Keratinocyte (primary cell): ENCODE measurements around the gene MED12. TPM values are rescaled to one million over a fixed set of nuclear protein-coding genes. Genes with fewer than 3 reads are reported as not detected.

Experiments
- DNase-seq: peaks from one replicate; pipeline ENCODE4 v3.0.0-alpha.2; 2011; ENCODE audit warnings: low read depth, missing footprints, low spot score
- FAIRE-seq: peaks from 2 replicates; lab custom pipeline; 2011; peaks lifted over from hg19 to GRCh38; lab: Jason Lieb, UNC
- H2AFZ ChIP-seq: 2 replicates; pipeline ENCODE4 v1.6.0; 2012; ENCODE audit warnings: low read length, control low read depth, inconsistent platforms; ENCODE audit not compliant: control insufficient read depth
- H3K27ac ChIP-seq: 2 replicates; pipeline ENCODE4 v1.5.1; 2011; ENCODE audit warnings: low read length; ENCODE audit not compliant: control insufficient read depth, insufficient read depth
- H3K27me3 ChIP-seq: 3 replicates; pipeline ENCODE4 v1.6.0; 2011; ENCODE audit warnings: low read length; ENCODE audit not compliant: control insufficient read depth, insufficient read depth; ENCODE audit errors: extremely low read depth
- H3K36me3 ChIP-seq, 2 experiments: 2 replicates in 1 of 2; 3 replicates in 1 of 2; pipeline ENCODE4 v1.5.1; 2011; ENCODE audit warnings: low read length in 2 of 2, mild to moderate bottlenecking in 1 of 2; ENCODE audit not compliant: control insufficient read depth in 2 of 2, insufficient read depth in 2 of 2; ENCODE audit errors: extremely low read depth in 1 of 2
- H3K4me1 ChIP-seq: 3 replicates; pipeline ENCODE4 v1.5.1; 2011; ENCODE audit warnings: low read length; ENCODE audit not compliant: control insufficient read depth, insufficient read depth; ENCODE audit errors: extremely low read depth
- H3K4me2 ChIP-seq: 3 replicates; pipeline ENCODE4 v1.6.0; 2011; ENCODE audit warnings: low read depth, low read length; ENCODE audit not compliant: control insufficient read depth, insufficient read depth; ENCODE audit errors: extremely low read depth
- H3K4me3 ChIP-seq, 3 experiments: fragments of 200-600 bp in 1 of 3; sonication (generic) in 1 of 3; 2 replicates in 2 of 3; 3 replicates in 1 of 3; pipeline ENCODE4 v1.5.1; 2011 to 2016; ENCODE audit warnings: low read length in 3 of 3, mild to moderate bottlenecking in 3 of 3, control low read depth in 2 of 3, inconsistent platforms in 1 of 3, low read depth in 1 of 3, mixed read lengths in 1 of 3, mixed run types in 1 of 3, moderate library complexity in 1 of 3; ENCODE audit not compliant: control insufficient read depth in 2 of 3, insufficient read depth in 2 of 3; ENCODE audit errors: extremely low read depth in 1 of 3
- H3K79me2 ChIP-seq: 2 replicates; pipeline ENCODE4 v1.6.0; 2012; ENCODE audit warnings: low read length; ENCODE audit not compliant: control insufficient read depth, insufficient read depth
- H3K9ac ChIP-seq: 3 replicates; pipeline ENCODE4 v1.6.0; 2011; ENCODE audit warnings: low read length; ENCODE audit not compliant: control insufficient read depth, insufficient read depth; ENCODE audit errors: extremely low read depth
- H3K9me1 ChIP-seq: 3 replicates; pipeline ENCODE4 v1.6.0; 2011; ENCODE audit warnings: low read length; ENCODE audit not compliant: control insufficient read depth, insufficient read depth; ENCODE audit errors: extremely low read depth
- H3K9me3 ChIP-seq: 2 replicates; pipeline ENCODE4 v1.5.1; 2012; ENCODE audit warnings: low read depth, low read length; ENCODE audit not compliant: control insufficient read depth
- H4K20me1 ChIP-seq: 3 replicates; pipeline ENCODE4 v1.6.0; 2011; ENCODE audit warnings: low read length; ENCODE audit not compliant: control insufficient read depth, insufficient read depth; ENCODE audit errors: extremely low read depth
- EZH2 ChIP-seq: IDR thresholded peaks from one replicate; pipeline ENCODE4 v1.6.1; 2012; ENCODE audit warnings: inconsistent platforms, mild to moderate bottlenecking, low read length, moderate library complexity
- dilution Hi-C: fragments of 300-500 bp; cut with MboI; formaldehyde crosslinking; loops from one replicate; pipeline ENCODE4 v1.7.0; 2020; ENCODE audit warnings: low sequenced_read_pairs; ENCODE audit not compliant: extremely low pct_ligation_motif_present
- polyA plus RNA-seq, 5 experiments: library from polyadenylated mRNA; depleted of rRNA in 3 of 5; stranded (reverse) in 3 of 5; stranded (forward) in 1 of 5; unstranded in 1 of 5; fragments of >200 nt; gene quantifications; 1 replicate in 1 of 5; 2 replicates in 3 of 5; 3 replicates in 1 of 5; pipeline versions ENCODE4 v1.2.1 to v1.2.3, GENCODE V29; 2011 to 2012; ENCODE audit warnings: missing spikeins in 2 of 5, low read depth in 1 of 5, low replicate concordance in 1 of 5
- TF ChIP-seq, protein P1 (sequence below), 3 experiments: IDR thresholded peaks in 1 of 3; conservative IDR thresholded peaks in 1 of 3; optimal IDR thresholded peaks in 1 of 3; 2 replicates in 2 of 3; 3 replicates in 1 of 3; pipeline versions ENCODE3 to v1.5.1; 2011; ENCODE audit warnings: low read length in 3 of 3, mild to moderate bottlenecking in 3 of 3, moderate library complexity in 2 of 3, control low read depth in 1 of 3, inconsistent platforms in 1 of 3; ENCODE audit not compliant: insufficient read depth in 2 of 3; ENCODE audit errors: extremely low read depth in 1 of 3

MED12 gene
- polyA plus RNA-seq, 1 donor (not counting 4 experiments of a cell fraction or from before 2014, with no cell fraction given): 4.2 TPM

DNA sequence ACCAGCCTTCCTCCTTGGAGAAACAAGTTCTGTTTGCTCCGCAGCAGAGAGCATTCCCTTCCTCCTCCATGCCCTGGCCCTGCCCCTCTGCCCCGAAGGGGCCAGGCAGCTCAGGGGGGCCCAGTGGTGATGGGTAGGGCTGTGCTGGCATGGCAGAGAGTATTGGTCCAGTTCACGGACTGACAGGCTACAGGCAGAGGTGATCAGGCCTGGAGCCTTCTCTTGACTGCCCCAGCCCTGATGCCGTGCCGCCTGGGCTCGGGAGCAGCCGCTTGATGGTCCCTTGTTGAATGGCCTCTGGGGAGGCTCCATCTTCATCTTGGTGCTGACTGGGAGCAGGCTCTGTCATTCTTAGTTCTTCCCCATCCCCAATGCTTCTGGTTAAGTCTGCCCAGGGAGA, 35.8 kb downstream of the MED12 start:
- TF ChIP-seq EZH2: no peak
- TF ChIP-seq, protein P1, sequence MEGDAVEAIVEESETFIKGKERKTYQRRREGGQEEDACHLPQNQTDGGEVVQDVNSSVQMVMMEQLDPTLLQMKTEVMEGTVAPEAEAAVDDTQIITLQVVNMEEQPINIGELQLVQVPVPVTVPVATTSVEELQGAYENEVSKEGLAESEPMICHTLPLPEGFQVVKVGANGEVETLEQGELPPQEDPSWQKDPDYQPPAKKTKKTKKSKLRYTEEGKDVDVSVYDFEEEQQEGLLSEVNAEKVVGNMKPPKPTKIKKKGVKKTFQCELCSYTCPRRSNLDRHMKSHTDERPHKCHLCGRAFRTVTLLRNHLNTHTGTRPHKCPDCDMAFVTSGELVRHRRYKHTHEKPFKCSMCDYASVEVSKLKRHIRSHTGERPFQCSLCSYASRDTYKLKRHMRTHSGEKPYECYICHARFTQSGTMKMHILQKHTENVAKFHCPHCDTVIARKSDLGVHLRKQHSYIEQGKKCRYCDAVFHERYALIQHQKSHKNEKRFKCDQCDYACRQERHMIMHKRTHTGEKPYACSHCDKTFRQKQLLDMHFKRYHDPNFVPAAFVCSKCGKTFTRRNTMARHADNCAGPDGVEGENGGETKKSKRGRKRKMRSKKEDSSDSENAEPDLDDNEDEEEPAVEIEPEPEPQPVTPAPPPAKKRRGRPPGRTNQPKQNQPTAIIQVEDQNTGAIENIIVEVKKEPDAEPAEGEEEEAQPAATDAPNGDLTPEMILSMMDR (optimal IDR thresholded peaks at IDR 0.05 in 1 of 3, IDR thresholded peaks at IDR 0.05 in 1 of 3, conservative IDR thresholded peaks at IDR 0.05 in 1 of 3; ENCODE audit: extremely low read depth in 1 of 3, insufficient read depth in 2 of 3, low read length in 3 of 3): no peak
- Histone ChIP-seq H3K4me3 (no peak overlapping the region), H3K4me1 (no peaks in the 10 kb centered on the region), H3K27me3 (no peaks in the 10 kb centered on the region), H3K4me2 (no peak overlapping the region), H3K36me3 (no peaks in the 10 kb centered on the region), H3K79me2 (no peaks in the 10 kb centered on the region), H4K20me1 (no peaks in the 10 kb centered on the region), H3K27ac (no peak overlapping the region), H2AFZ (no peak overlapping the region), H3K9me1 (no peaks in the 10 kb centered on the region), H3K9me3 (no peaks in the 10 kb centered on the region), H3K9ac (no peak overlapping the region)
- no peak for FAIRE-seq
- dilution Hi-C loops: no loop called here
- DNase-seq: no peak

DNA sequence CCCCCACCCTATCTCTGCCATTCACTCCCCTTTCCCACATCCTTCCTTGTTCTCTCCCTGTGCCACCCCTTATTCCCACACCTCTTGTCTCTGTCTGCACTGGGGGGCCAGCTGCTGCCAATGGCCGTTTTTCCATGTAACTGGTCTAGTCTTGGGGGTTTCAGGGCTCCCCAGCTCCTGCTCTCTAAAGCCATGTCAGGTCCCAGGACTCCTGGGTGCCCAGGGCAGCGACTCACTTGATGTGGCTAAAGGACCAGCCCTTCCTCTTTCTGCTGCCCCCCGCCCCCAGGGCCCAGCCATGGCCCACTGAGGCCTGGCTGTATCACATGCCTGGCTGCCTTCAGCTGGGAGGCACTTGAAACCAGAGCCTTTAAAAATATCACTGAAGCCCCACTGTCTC, 36.2 kb downstream of the MED12 start:
- no peaks in the 10 kb centered on the region for H3K36me3 ChIP-seq
- H3K4me2 ChIP-seq: no peak overlapping the region
- H3K9me1 ChIP-seq: no peaks in the 10 kb centered on the region
- no peak for TF ChIP-seq EZH2
- TF ChIP-seq, protein P1 (optimal IDR thresholded peaks at IDR 0.05 in 1 of 3, IDR thresholded peaks at IDR 0.05 in 1 of 3, conservative IDR thresholded peaks at IDR 0.05 in 1 of 3; ENCODE audit: extremely low read depth in 1 of 3, insufficient read depth in 2 of 3, low read length in 3 of 3): no peak
- no peaks in the 10 kb centered on the region for H3K9me3 ChIP-seq
- no peaks in the 10 kb centered on the region for H3K27me3 ChIP-seq
- no peaks in the 10 kb centered on the region for H4K20me1 ChIP-seq
- H3K27ac ChIP-seq: no peak overlapping the region
- FAIRE-seq (no peak), DNase-seq (no peak)
- no peak overlapping the region for H3K4me3 ChIP-seq
- no peak overlapping the region for H3K9ac ChIP-seq
- H3K4me1 ChIP-seq: no peaks in the 10 kb centered on the region
- dilution Hi-C loops: no loop called here
- H2AFZ ChIP-seq: no peak overlapping the region
- H3K79me2 ChIP-seq: no peaks in the 10 kb centered on the region
